Nephron progenitor cell (in vitro differentiated cells): Measurements from ENCODE around the gene SLC35A1.

Experiments
- DNase-seq: peaks from one replicate; pipeline ENCODE4 v3.0.0; 2021
- H3K27ac Mint-ChIP-seq: 2 replicates; pipeline ENCODE4 v1.8.0; 2021; ENCODE audit warnings: mild to moderate bottlenecking, moderate library complexity, mixed read lengths
- H3K27me3 Mint-ChIP-seq: 2 replicates; pipeline ENCODE4 v1.8.0; 2021; ENCODE audit warnings: mild to moderate bottlenecking, low read depth, mixed read lengths; ENCODE audit not compliant: poor library complexity
- H3K36me3 Mint-ChIP-seq: 2 replicates; pipeline ENCODE4 v1.8.0; 2021; ENCODE audit warnings: low read depth, mixed read lengths
- H3K4me1 Mint-ChIP-seq: 2 replicates; pipeline ENCODE4 v1.8.0; 2021; ENCODE audit warnings: mixed read lengths
- H3K4me3 Mint-ChIP-seq: 2 replicates; pipeline ENCODE4 v1.8.0; 2021; ENCODE audit warnings: mild to moderate bottlenecking, moderate library complexity, mixed read lengths
- H3K9me3 Mint-ChIP-seq: 2 replicates; pipeline ENCODE4 v1.8.0; 2021; ENCODE audit warnings: mild to moderate bottlenecking, moderate library complexity, mixed read lengths
- TF ChIP-seq, protein P1 (sequence below): fragments of 200-600 bp; sonication (generic); IDR thresholded peaks from 2 replicates; pipeline ENCODE4 v1.5.0; 2021; ENCODE audit warnings: antibody characterized with exemption

SLC35A1 gene

DNA sequence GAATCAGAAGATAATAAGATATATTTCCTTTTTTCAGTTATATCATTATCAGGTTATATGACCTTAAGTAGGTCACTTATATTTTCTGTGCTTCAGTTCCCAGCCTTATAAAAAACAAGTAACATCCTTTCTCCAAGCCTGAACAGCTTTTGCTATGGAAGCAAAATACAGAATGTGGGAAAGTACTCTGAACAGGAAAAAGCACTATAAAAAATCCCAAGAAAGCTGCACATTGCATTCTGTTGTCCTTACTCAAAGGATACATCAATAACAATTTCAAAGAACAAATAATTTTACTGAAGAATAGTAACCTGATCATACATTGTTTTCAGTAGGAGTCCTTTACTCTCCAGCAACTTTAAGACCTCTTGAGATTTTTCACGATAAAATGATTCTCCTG lies 56.4 kb downstream of the SLC35A1 start:
- peaks cover 2% of the 10 kb centered on the region for H3K27me3 Mint-ChIP-seq
- H3K36me3 Mint-ChIP-seq, result peaks cover 41% of the 10 kb centered on the region
- TF ChIP-seq, protein P1, sequence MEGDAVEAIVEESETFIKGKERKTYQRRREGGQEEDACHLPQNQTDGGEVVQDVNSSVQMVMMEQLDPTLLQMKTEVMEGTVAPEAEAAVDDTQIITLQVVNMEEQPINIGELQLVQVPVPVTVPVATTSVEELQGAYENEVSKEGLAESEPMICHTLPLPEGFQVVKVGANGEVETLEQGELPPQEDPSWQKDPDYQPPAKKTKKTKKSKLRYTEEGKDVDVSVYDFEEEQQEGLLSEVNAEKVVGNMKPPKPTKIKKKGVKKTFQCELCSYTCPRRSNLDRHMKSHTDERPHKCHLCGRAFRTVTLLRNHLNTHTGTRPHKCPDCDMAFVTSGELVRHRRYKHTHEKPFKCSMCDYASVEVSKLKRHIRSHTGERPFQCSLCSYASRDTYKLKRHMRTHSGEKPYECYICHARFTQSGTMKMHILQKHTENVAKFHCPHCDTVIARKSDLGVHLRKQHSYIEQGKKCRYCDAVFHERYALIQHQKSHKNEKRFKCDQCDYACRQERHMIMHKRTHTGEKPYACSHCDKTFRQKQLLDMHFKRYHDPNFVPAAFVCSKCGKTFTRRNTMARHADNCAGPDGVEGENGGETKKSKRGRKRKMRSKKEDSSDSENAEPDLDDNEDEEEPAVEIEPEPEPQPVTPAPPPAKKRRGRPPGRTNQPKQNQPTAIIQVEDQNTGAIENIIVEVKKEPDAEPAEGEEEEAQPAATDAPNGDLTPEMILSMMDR, result no peak
- no peaks in the 10 kb centered on the region for H3K9me3 Mint-ChIP-seq
- H3K27ac Mint-ChIP-seq, result no peak overlapping the region
- no peak overlapping the region for H3K4me3 Mint-ChIP-seq
- no peaks in the 10 kb centered on the region for H3K4me1 Mint-ChIP-seq
- no peak for DNase-seq

DNA sequence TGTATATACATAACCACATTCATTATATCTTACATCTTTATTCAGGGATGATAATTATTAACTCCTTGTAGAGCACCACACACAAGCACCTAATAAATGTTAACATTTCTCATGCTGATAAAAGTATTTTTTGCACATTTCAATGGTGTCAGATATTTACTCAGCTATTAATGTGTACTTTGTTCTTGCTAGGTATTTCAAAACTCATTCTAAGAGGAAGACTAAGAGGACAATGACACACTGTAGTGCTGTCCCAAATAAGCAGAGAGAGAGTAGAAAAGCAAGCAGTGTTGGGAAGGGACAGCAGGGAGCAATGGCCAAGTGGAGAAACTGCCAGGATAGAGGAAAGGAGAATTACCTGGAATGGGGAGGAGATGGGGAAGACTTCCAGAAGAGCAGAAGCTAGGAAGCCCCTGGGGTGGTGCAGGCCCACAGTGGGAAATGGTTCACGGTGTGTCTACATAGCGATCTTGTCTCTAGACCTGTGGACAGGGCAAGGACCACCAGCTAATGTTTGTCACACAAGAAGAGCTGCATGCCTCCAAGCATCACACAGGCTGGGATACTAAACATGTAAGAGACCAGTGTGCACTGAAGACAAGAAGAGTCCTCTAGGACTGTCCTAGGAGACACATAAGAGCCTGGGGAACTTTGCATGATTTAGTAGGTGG lies 61.7 kb downstream of the SLC35A1 start:
- Mint-ChIP-seq H3K4me1 (no peaks in the 10 kb centered on the region), H3K27me3 (no peaks in the 10 kb centered on the region), H3K9me3 (peaks cover 3% of the 10 kb centered on the region), H3K4me3 (no peak overlapping the region), H3K27ac (peak overlapping the region; percentile 2), H3K36me3 (peaks cover 25% of the 10 kb centered on the region)
- TF ChIP-seq, protein P1, result no peak
- no peak for DNase-seq

DNA sequence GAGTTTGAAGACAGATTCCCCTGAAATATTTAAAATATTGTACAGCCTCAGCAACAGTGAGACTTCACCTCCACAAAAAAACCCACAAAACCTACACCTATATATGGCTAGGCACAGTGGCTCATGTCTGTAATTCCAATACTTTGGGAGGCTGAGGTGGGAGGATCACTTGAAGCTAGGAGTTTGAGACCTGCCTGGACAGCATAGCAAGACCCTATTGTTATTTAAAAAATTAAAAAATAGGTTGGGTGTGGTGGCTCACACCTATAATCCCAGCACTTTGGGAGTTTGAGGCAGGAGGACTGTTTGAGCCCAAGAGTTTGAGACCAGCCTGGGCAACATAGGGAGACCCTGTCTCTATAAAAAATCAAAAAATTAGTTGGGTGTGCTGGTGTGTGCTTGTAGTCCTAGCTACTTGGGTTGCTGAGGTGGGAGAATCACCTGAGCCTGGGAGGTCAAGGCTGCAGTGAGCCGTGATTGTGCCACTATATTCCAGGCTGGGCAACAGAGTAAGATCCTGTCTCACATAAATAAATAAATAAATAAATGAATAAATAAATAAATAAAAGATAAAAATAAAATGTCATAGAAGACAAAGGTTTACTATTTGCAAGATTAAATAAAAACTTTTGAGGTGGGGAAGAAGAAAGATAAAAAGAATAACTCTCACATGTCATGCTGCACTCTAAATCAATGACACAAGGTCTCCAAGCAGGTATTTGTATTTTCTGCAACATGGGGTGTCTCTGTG lies 65.9 kb downstream of the SLC35A1 start:
- no peak overlapping the region for H3K4me3 Mint-ChIP-seq
- DNase-seq, result no peak
- TF ChIP-seq, protein P1, result no peak
- peaks cover 11% of the 10 kb centered on the region for H3K9me3 Mint-ChIP-seq
- no peak overlapping the region for H3K27ac Mint-ChIP-seq
- H3K36me3 Mint-ChIP-seq, result peaks cover 48% of the 10 kb centered on the region
- no peaks in the 10 kb centered on the region for H3K27me3 Mint-ChIP-seq
- no peaks in the 10 kb centered on the region for H3K4me1 Mint-ChIP-seq

DNA sequence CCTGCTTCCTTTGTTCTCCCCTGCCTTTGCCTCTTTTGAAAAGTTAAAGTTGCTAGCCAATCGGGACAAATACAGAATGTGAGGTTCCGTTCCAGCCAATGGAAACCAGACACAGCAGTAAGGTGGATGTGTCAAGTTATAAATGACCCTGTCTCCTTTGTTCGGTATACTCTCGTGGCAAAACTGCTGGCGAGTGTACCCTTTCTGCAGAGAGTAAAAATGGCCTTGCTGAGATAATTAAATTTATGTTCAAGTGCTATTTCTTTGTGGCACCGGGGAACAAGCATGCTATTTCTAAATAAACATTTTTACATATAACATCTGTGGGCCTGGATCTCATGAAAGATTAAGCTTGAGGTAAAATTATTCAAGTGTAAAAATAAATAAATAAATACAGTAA lies 66.8 kb downstream of the SLC35A1 start:
- H3K9me3 Mint-ChIP-seq, result peaks cover 11% of the 10 kb centered on the region

DNA sequence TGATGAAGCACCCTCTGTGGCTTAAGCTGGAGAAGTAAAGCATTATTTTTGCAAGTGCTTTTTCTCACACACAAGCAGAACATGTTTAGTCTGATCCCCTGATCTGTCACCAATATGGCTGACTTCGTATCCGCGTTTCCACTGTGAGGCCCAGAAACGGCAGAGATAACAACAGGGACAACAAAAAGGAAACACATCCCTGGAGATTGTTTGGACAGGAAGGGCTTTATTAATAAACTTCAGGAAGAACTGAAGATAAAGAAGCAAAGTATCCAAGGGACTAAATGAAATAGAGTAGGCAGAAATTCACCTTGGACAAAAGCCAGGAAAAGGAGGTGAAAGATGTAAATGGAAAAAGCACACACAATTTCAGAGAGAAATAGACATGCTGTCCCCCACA lies 67.8 kb downstream of the SLC35A1 start:
- no peak for DNase-seq
- Mint-ChIP-seq H3K4me1 (no peaks in the 10 kb centered on the region), H3K27me3 (no peaks in the 10 kb centered on the region), H3K27ac (no peak overlapping the region), H3K36me3 (peaks cover 64% of the 10 kb centered on the region), H3K9me3 (peaks cover 11% of the 10 kb centered on the region), H3K4me3 (no peak overlapping the region)
- TF ChIP-seq, protein P1, result no peak

More for the DNA sequence above, 66.8 kb downstream of the SLC35A1 start:
- Mint-ChIP-seq H3K27ac (peak overlapping the region; percentile 58), H3K4me3 (no peak overlapping the region), H3K4me1 (no peaks in the 10 kb centered on the region), H3K27me3 (no peaks in the 10 kb centered on the region), H3K36me3 (peaks cover 54% of the 10 kb centered on the region)
- no peak for DNase-seq
- TF ChIP-seq, protein P1, result no peak
